ENCODE results near the gene MECR.

MECR gene

DNA sequence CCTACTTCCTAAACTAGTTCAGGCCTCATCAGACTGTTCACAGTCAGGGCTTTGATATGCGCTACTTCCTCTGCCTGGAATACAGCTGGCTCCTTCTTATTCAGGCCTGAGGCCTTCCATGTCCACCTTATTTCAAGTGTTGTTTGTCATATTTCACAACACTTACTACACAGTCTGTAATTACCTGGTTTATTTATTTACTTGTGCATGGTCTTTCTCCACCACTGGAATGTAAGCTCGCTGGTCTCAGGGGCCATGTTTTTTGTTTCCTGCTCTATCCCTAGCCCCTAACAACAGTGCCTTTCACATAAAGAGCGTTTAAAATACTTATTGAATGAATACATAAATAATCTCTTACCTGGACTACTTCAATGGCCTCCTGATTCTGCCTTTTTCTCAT is 44.5 kb downstream of the MECR start:
- TF ChIP-seq CTCF (IDR thresholded peaks at IDR 0.05; ENCODE audit: low read length, missing control alignments) = no peak
- no peak overlapping the region for H3K4me3 ChIP-seq (replicated peaks; ENCODE audit: low read depth, low read length)
- no peak for DNase-seq (ENCODE audit: low read depth)

DNA sequence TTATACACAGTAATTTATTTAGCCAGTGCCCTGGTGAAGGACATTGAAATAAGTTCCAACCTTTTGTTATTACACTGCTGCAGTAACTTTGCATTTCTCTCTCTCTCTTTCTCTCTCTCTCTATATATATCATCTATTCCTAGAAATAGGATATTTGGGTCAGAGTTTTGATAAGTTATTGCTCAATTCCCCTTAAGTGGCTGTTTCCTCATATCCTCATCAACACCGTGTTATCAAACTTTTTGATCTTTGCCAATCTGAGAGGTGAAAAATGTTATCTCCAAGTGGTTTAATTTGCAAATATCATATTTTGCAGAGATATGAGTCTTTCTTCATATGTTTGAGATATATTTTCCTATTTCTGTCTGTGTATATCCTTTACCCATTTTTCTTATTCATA is 47.4 kb downstream of the MECR start:
- DNase-seq (ENCODE audit: low read depth) = no peak
- no peak for TF ChIP-seq CTCF (IDR thresholded peaks at IDR 0.05; ENCODE audit: low read length, missing control alignments)
- no peak overlapping the region for H3K4me3 ChIP-seq (replicated peaks; ENCODE audit: low read depth, low read length)

GRCh38 chr1:29181413-29182225 is 49.1 kb downstream of the MECR start, which contains the start of gene SRSF4:
Gene SRSF4, minus strand, starts transcription at chr1:29181900. Its CDS starts 148 bp downstream, at chr1:29181752.
- DNase-seq (ENCODE audit: low read depth) = peak; percentile 99
- peak within 1 kb of the TSS; percentile 78 for H3K4me3 ChIP-seq (replicated peaks; ENCODE audit: low read depth, low read length)
- TF ChIP-seq CTCF (IDR thresholded peaks at IDR 0.05; ENCODE audit: low read length, missing control alignments) = peak; percentile 22

DNA sequence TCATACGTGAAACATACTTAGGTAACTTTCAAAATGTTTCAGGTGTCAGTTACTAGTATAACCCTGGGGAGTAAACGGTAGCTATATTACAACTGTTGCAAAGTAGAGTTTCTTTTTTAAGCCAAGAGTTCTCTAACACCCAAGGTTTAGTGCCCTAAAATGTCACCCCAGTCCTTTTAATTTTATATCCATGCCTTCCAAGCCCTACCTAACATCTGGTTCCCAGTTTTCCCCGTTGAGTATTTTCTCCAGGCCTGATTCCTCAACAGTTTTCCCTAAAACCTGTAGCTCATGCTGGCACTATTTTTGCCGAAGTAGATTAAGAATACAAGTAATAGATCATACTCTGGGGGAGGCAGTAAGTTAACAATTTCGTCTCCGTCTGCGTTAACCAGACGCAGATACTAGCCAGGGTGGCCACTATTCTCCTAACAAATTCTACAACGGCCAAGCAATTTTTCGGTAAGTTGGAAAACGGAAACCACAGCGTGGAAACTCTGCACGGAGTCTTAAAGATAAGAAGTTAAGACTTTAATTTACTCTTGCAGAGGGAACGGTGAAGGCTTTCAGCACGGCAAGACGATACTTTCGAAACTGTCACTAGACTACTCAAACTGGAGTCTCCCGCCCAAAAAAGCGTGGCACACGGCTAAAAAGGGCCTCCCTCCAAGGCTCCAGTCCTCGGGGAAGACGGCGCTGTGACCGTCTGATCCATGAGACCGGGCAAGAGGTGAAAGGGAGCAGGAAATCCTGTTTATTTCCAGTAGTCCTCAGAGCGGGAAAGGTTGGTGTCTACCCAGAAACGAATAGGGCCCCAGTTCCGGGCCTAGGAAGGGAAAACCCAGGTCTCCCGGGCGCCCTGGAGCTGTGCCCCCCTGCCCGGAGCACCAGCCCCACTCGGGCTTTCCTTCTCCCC is 50.0 kb downstream of the MECR start:
- peak; percentile 52 for DNase-seq (ENCODE audit: low read depth)
- TF ChIP-seq CTCF (IDR thresholded peaks at IDR 0.05; ENCODE audit: low read length, missing control alignments) = no peak
- H3K4me3 ChIP-seq (replicated peaks; ENCODE audit: low read depth, low read length) = peak overlapping the region; percentile 78

DNA sequence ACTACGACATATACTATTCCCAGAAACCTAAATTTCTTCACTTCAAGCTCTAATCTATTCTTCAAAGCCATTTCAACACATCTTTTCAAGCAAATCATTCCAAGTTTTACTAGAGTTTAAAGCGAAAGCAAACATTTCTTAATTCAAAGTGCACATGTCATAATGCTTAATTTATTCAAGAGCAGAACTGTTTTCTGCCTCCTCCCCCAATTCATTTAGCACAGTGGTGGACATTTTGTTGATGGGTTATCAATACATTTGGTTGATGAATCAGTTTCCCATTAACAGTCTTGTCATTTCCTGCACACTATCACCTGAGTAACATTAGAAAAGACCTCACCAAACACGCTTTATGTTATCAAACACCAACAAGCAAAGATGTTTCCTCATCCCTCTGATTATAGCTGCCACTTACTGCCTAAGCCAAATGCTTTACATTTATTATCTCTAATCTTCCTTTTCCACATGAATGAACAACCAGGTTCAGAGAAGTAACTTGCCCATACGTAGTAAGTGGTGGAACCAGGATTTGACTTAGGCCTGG is 51.0 kb downstream of the MECR start:
- TF ChIP-seq CTCF (IDR thresholded peaks at IDR 0.05; ENCODE audit: low read length, missing control alignments) = no peak
- peak; percentile 51 for DNase-seq (ENCODE audit: low read depth)
- H3K4me3 ChIP-seq (replicated peaks; ENCODE audit: low read depth, low read length) = peak overlapping the region; percentile 78

- no peak overlapping the region for H3K4me3 ChIP-seq (replicated peaks; ENCODE audit: low read depth, low read length)
- DNase-seq (ENCODE audit: low read depth) = no peak
- no peak for TF ChIP-seq CTCF (IDR thresholded peaks at IDR 0.05; ENCODE audit: low read length, missing control alignments)
Observed at GRCh38 chr1:29177022-29177705, 53.6 kb downstream of the MECR start.
